ENCODE results near the gene GLP2R.

DNA sequence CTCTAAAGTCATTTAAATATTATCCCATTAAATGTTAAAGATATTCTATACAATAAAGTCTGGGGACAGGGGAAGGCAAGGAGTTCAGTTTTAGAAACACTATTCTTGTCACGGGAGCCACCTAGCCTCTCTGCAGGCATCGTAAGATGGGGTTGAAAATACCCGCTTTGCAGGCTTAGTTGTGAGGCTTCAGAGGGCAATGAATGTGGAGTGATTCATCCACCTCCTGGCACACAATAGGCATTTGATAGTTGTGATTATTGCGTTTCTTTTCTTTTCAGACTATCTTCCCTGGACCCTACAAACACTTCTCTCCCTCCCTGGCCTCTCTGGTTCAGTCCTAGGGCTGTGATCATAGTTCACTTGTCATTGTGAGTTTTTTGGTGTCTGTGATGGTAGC, 19.6 kb downstream of the GLP2R start:
- TF ChIP-seq, protein P1, sequence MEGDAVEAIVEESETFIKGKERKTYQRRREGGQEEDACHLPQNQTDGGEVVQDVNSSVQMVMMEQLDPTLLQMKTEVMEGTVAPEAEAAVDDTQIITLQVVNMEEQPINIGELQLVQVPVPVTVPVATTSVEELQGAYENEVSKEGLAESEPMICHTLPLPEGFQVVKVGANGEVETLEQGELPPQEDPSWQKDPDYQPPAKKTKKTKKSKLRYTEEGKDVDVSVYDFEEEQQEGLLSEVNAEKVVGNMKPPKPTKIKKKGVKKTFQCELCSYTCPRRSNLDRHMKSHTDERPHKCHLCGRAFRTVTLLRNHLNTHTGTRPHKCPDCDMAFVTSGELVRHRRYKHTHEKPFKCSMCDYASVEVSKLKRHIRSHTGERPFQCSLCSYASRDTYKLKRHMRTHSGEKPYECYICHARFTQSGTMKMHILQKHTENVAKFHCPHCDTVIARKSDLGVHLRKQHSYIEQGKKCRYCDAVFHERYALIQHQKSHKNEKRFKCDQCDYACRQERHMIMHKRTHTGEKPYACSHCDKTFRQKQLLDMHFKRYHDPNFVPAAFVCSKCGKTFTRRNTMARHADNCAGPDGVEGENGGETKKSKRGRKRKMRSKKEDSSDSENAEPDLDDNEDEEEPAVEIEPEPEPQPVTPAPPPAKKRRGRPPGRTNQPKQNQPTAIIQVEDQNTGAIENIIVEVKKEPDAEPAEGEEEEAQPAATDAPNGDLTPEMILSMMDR (conservative IDR thresholded peaks at IDR 0.05; ENCODE audit: low read length), result no peak
- TF ChIP-seq EZH2phosphoT487 (IDR thresholded peaks at IDR 0.05; ENCODE audit: borderline replicate concordance, low read depth, low read length), result no peak
